ENCODE measurements around the gene RAB3B.

The RAB3B gene

GRCh38 chr1:52003877-52004276, 13.4 kb upstream of the RAB3B start:
- H3K4me1 ChIP-seq (ENCODE audit: low read length): peaks cover 16% of the 10 kb centered on the region
- H4K20me1 ChIP-seq (ENCODE audit: insufficient read depth, low read length): no peaks in the 10 kb centered on the region
- no peaks in the 10 kb centered on the region for H3K79me2 ChIP-seq (ENCODE audit: low read length)
- TF ChIP-seq CTCF (IDR thresholded peaks at IDR 0.05; ENCODE audit: low read depth, low read length) (no peak), EZH2phosphoT487 (IDR thresholded peaks at IDR 0.05; ENCODE audit: low read depth) (no peak)
- H3K27me3 ChIP-seq (ENCODE audit: low read depth, low read length): no peaks in the 10 kb centered on the region
- H3K27ac ChIP-seq (ENCODE audit: low read length): no peak overlapping the region
- no peak overlapping the region for H3K4me3 ChIP-seq (ENCODE audit: low read length)
- no peak overlapping the region for H2AFZ ChIP-seq (ENCODE audit: low read depth, low read length)
- no peaks in the 10 kb centered on the region for H3K9me3 ChIP-seq (ENCODE audit: insufficient read depth, low read length)
- H3K36me3 ChIP-seq (replicated peaks; ENCODE audit: low read depth, low read length): no peaks in the 10 kb centered on the region
- H3K4me2 ChIP-seq (ENCODE audit: low read length): no peak overlapping the region
- no peak overlapping the region for H3K9ac ChIP-seq (ENCODE audit: low read length)

GRCh38 chr1:52002038-52002917, 11.8 kb upstream of the RAB3B start:
- no peak overlapping the region for H2AFZ ChIP-seq (ENCODE audit: low read depth, low read length)
- H3K27ac ChIP-seq (ENCODE audit: low read length): no peak overlapping the region
- no peak overlapping the region for H3K9ac ChIP-seq (ENCODE audit: low read length)
- H3K79me2 ChIP-seq (ENCODE audit: low read length): no peaks in the 10 kb centered on the region
- H3K4me1 ChIP-seq (ENCODE audit: low read length): peaks cover 8% of the 10 kb centered on the region
- H3K36me3 ChIP-seq (replicated peaks; ENCODE audit: low read depth, low read length): no peaks in the 10 kb centered on the region
- H3K9me3 ChIP-seq (ENCODE audit: insufficient read depth, low read length): no peaks in the 10 kb centered on the region
- no peaks in the 10 kb centered on the region for H3K27me3 ChIP-seq (ENCODE audit: low read depth, low read length)
- H3K4me3 ChIP-seq (ENCODE audit: low read length): no peak overlapping the region
- no peak overlapping the region for H3K4me2 ChIP-seq (ENCODE audit: low read length)
- no peak for TF ChIP-seq EZH2phosphoT487 (IDR thresholded peaks at IDR 0.05; ENCODE audit: low read depth)
- peak; percentile 81 for TF ChIP-seq CTCF (IDR thresholded peaks at IDR 0.05; ENCODE audit: low read depth, low read length)
- no peaks in the 10 kb centered on the region for H4K20me1 ChIP-seq (ENCODE audit: insufficient read depth, low read length)

GRCh38 chr1:51998701-51999100, 8.2 kb upstream of the RAB3B start:
- Histone ChIP-seq H3K36me3 (replicated peaks; ENCODE audit: low read depth, low read length) (no peaks in the 10 kb centered on the region), H3K27ac (ENCODE audit: low read length) (no peak overlapping the region), H3K4me1 (ENCODE audit: low read length) (no peaks in the 10 kb centered on the region), H2AFZ (ENCODE audit: low read depth, low read length) (no peak overlapping the region), H3K27me3 (ENCODE audit: low read depth, low read length) (no peaks in the 10 kb centered on the region), H4K20me1 (ENCODE audit: insufficient read depth, low read length) (no peaks in the 10 kb centered on the region), H3K79me2 (ENCODE audit: low read length) (no peaks in the 10 kb centered on the region), H3K4me2 (ENCODE audit: low read length) (no peak overlapping the region), H3K9me3 (ENCODE audit: insufficient read depth, low read length) (no peaks in the 10 kb centered on the region), H3K4me3 (ENCODE audit: low read length) (no peak overlapping the region), H3K9ac (ENCODE audit: low read length) (no peak overlapping the region)
- TF ChIP-seq CTCF (IDR thresholded peaks at IDR 0.05; ENCODE audit: low read depth, low read length): no peak
- no peak for TF ChIP-seq EZH2phosphoT487 (IDR thresholded peaks at IDR 0.05; ENCODE audit: low read depth)

- H4K20me1 ChIP-seq (ENCODE audit: insufficient read depth, low read length): no peaks in the 10 kb centered on the region
- no peaks in the 10 kb centered on the region for H3K36me3 ChIP-seq (replicated peaks; ENCODE audit: low read depth, low read length)
- no peaks in the 10 kb centered on the region for H3K9me3 ChIP-seq (ENCODE audit: insufficient read depth, low read length)
- no peak overlapping the region for H3K9ac ChIP-seq (ENCODE audit: low read length)
- no peak overlapping the region for H3K4me2 ChIP-seq (ENCODE audit: low read length)
- TF ChIP-seq CTCF (IDR thresholded peaks at IDR 0.05; ENCODE audit: low read depth, low read length): no peak
- no peak for TF ChIP-seq EZH2phosphoT487 (IDR thresholded peaks at IDR 0.05; ENCODE audit: low read depth)
- no peak overlapping the region for H2AFZ ChIP-seq (ENCODE audit: low read depth, low read length)
- H3K27ac ChIP-seq (ENCODE audit: low read length): no peak overlapping the region
- H3K4me3 ChIP-seq (ENCODE audit: low read length): no peak overlapping the region
- H3K4me1 ChIP-seq (ENCODE audit: low read length): no peaks in the 10 kb centered on the region
- H3K79me2 ChIP-seq (ENCODE audit: low read length): no peaks in the 10 kb centered on the region
- H3K27me3 ChIP-seq (ENCODE audit: low read depth, low read length): no peaks in the 10 kb centered on the region
These were observed 7.5 kb upstream of the RAB3B start for GRCh38 chr1:51997974-51998382.

Measured in OCI-LY3 (cell line).